ENCODE data around the gene TRAPPC4. TPM values are rescaled to one million over a fixed set of nuclear protein-coding genes. Genes with fewer than 3 reads are reported as not detected.
A peak's percentile ranks its signal among the peaks of the same experiment; 100 is the strongest.

Gene TRAPPC4
- polyA plus RNA-seq, 1 donor (not counting 4 experiments of a cell fraction or from before 2014, with no cell fraction given), result 121 TPM

GRCh38 chr11:119029069-119029339, 10.4 kb downstream of the TRAPPC4 start:
- no peak for FAIRE-seq
- H3K4me2 ChIP-seq (ENCODE audit: control insufficient read depth, extremely low read depth, insufficient read depth, low read depth, low read length), result peak overlapping the region; percentile 95
- dilution Hi-C loops (cut with MboI; ENCODE audit: extremely low pct_ligation_motif_present, low sequenced_read_pairs), result no loop called here

GRCh38 chr11:119029340-119030028, 10.9 kb downstream of the TRAPPC4 start:
- Histone ChIP-seq H3K36me3 (ENCODE audit: control insufficient read depth in 2 of 2, extremely low read depth in 1 of 2, insufficient read depth in 2 of 2, low read length in 2 of 2) (peaks cover 18 to 25% of the 10 kb centered on the region in 2 experiments), H3K9ac (ENCODE audit: control insufficient read depth, extremely low read depth, insufficient read depth, low read length) (peak overlapping the region; percentile 86), H3K4me1 (ENCODE audit: control insufficient read depth, extremely low read depth, insufficient read depth, low read length) (peaks cover 14% of the 10 kb centered on the region), H3K4me2 (ENCODE audit: control insufficient read depth, extremely low read depth, insufficient read depth, low read depth, low read length) (peak overlapping the region; percentile 95), H3K27me3 (ENCODE audit: control insufficient read depth, extremely low read depth, insufficient read depth, low read length) (no peaks in the 10 kb centered on the region), H3K9me1 (ENCODE audit: control insufficient read depth, extremely low read depth, insufficient read depth, low read length) (no peaks in the 10 kb centered on the region), H3K4me3 (ENCODE audit: control insufficient read depth in 2 of 3, extremely low read depth in 1 of 3, insufficient read depth in 2 of 3, low read depth in 1 of 3, low read length in 3 of 3) (peak overlapping the region; percentile 54 to 86 (median 84)), H3K9me3 (ENCODE audit: control insufficient read depth, low read depth, low read length) (no peaks in the 10 kb centered on the region), H2AFZ (ENCODE audit: control insufficient read depth, low read length) (peak overlapping the region; percentile 66), H4K20me1 (ENCODE audit: control insufficient read depth, extremely low read depth, insufficient read depth, low read length) (no peaks in the 10 kb centered on the region), H3K79me2 (ENCODE audit: control insufficient read depth, insufficient read depth, low read length) (peaks cover 9% of the 10 kb centered on the region), H3K27ac (ENCODE audit: control insufficient read depth, insufficient read depth, low read length) (peak overlapping the region; percentile 78)
- DNase-seq (ENCODE audit: low read depth, low spot score), result no peak
- no peak for FAIRE-seq
- dilution Hi-C loops (cut with MboI; ENCODE audit: extremely low pct_ligation_motif_present, low sequenced_read_pairs), result no loop called here
- no peak for TF ChIP-seq EZH2 (IDR thresholded peaks at IDR 0.05; ENCODE audit: low read length)
- TF ChIP-seq CTCF (optimal IDR thresholded peaks at IDR 0.05 in 1 of 3, IDR thresholded peaks at IDR 0.05 in 1 of 3, conservative IDR thresholded peaks at IDR 0.05 in 1 of 3; ENCODE audit: extremely low read depth in 1 of 3, insufficient read depth in 2 of 3, low read length in 3 of 3), result no peak

More at GRCh38 chr11:119029069-119029339, 10.4 kb downstream of the TRAPPC4 start:
- no peaks in the 10 kb centered on the region for H4K20me1 ChIP-seq (ENCODE audit: control insufficient read depth, extremely low read depth, insufficient read depth, low read length)
- H3K9ac ChIP-seq (ENCODE audit: control insufficient read depth, extremely low read depth, insufficient read depth, low read length), result peak overlapping the region; percentile 86
- peaks cover 20 to 30% of the 10 kb centered on the region in 2 experiments for H3K36me3 ChIP-seq (ENCODE audit: control insufficient read depth in 2 of 2, extremely low read depth in 1 of 2, insufficient read depth in 2 of 2, low read length in 2 of 2)
- no peak for DNase-seq (ENCODE audit: low read depth, low spot score)
- H3K79me2 ChIP-seq (ENCODE audit: control insufficient read depth, insufficient read depth, low read length), result peaks cover 9% of the 10 kb centered on the region
- no peaks in the 10 kb centered on the region for H3K27me3 ChIP-seq (ENCODE audit: control insufficient read depth, extremely low read depth, insufficient read depth, low read length)
- peaks cover 14% of the 10 kb centered on the region for H3K4me1 ChIP-seq (ENCODE audit: control insufficient read depth, extremely low read depth, insufficient read depth, low read length)
- H2AFZ ChIP-seq (ENCODE audit: control insufficient read depth, low read length), result peak overlapping the region; percentile 66
- no peaks in the 10 kb centered on the region for H3K9me1 ChIP-seq (ENCODE audit: control insufficient read depth, extremely low read depth, insufficient read depth, low read length)
- H3K9me3 ChIP-seq (ENCODE audit: control insufficient read depth, low read depth, low read length), result no peaks in the 10 kb centered on the region
- H3K27ac ChIP-seq (ENCODE audit: control insufficient read depth, insufficient read depth, low read length), result no peak overlapping the region
- TF ChIP-seq EZH2 (IDR thresholded peaks at IDR 0.05; ENCODE audit: low read length), result no peak
- TF ChIP-seq CTCF (optimal IDR thresholded peaks at IDR 0.05 in 1 of 3, IDR thresholded peaks at IDR 0.05 in 1 of 3, conservative IDR thresholded peaks at IDR 0.05 in 1 of 3; ENCODE audit: extremely low read depth in 1 of 3, insufficient read depth in 2 of 3, low read length in 3 of 3), result no peak
- peak overlapping the region in 2 of 3 experiments; percentile 84 to 86 for H3K4me3 ChIP-seq (ENCODE audit: control insufficient read depth in 2 of 3, extremely low read depth in 1 of 3, insufficient read depth in 2 of 3, low read depth in 1 of 3, low read length in 3 of 3)
